Activated T-helper 9 cell treated with anti-CD3 and anti-CD28 coated beads, Interleukin-2, amount 50 U/mL, for 16 hours (primary cell): ENCODE data around the gene VPS25.
"Not testable (repeated sequence)": the region's sequence is repeated elsewhere in the genome, so short reads cannot be mapped to it uniquely, and the experiment has no call there.

Experiments used
- DNase-seq: peaks from one replicate; pipeline ENCODE4 v3.0.0-alpha.2; 2020; ENCODE audit warnings: low read depth

The VPS25 gene

GRCh38 chr17:42768006-42768405 lies 5.2 kb upstream of the VPS25 start:
- not testable (repeated sequence) for DNase-seq

GRCh38 chr17:42769964-42770363 lies 3.3 kb upstream of the VPS25 start:
- DNase-seq: not testable (repeated sequence)

GRCh38 chr17:42772945-42773289 lies 332 bp upstream of the VPS25 start:
- DNase-seq: no peak

- DNase-seq: no peak
Measured at GRCh38 chr17:42774066-42774745, 957 bp downstream of the VPS25 start.

GRCh38 chr17:42775534-42776098 lies 2.4 kb downstream of the VPS25 start:
- DNase-seq: no peak

GRCh38 chr17:42778570-42778969 lies 5.3 kb downstream of the VPS25 start:
- DNase-seq: no peak

GRCh38 chr17:42779304-42779935 lies 6.2 kb downstream of the VPS25 start:
- DNase-seq: no peak

- no peak for DNase-seq
Measured at GRCh38 chr17:42779936-42780850, 6.9 kb downstream of the VPS25 start, which contains the start of gene WNK4. Gene WNK4 (plus strand): TSS chr17:42780610. CDS start chr17:42780699, 89 bp downstream.

- no peak for DNase-seq
Measured at GRCh38 chr17:42780851-42781638, 7.8 kb downstream of the VPS25 start.

- no peak for DNase-seq
Measured at GRCh38 chr17:42781639-42782165, 8.5 kb downstream of the VPS25 start.

GRCh38 chr17:42782166-42783061 lies 9.2 kb downstream of the VPS25 start:
- no peak for DNase-seq

- no peak for DNase-seq
Measured at GRCh38 chr17:42783062-42783790, 10.0 kb downstream of the VPS25 start.

GRCh38 chr17:42783791-42784138 lies 10.5 kb downstream of the VPS25 start:
- no peak for DNase-seq

GRCh38 chr17:42784409-42784808 lies 11.2 kb downstream of the VPS25 start:
- no peak for DNase-seq

- no peak for DNase-seq
Measured at GRCh38 chr17:42784811-42785592, 11.8 kb downstream of the VPS25 start.

- no peak for DNase-seq
Measured at GRCh38 chr17:42787266-42787665, 14.0 kb downstream of the VPS25 start.

GRCh38 chr17:42791948-42792347 lies 18.7 kb downstream of the VPS25 start:
- no peak for DNase-seq

GRCh38 chr17:42792545-42792944 lies 19.3 kb downstream of the VPS25 start:
- no peak for DNase-seq

- DNase-seq: no peak
Measured at GRCh38 chr17:42795061-42795460, 21.8 kb downstream of the VPS25 start.
